Activated gamma-delta T cell treated with Interleukin-2 at 50 U/mL for 16 hours (primary cell): ENCODE measurements around the gene SPDYA.
"Not testable (repeated sequence)": the region's sequence is repeated elsewhere in the genome, so short reads cannot be mapped to it uniquely, and the experiment has no call there.

Experiments used
- DNase-seq: peaks from one replicate; pipeline ENCODE4 v3.0.0-alpha.2; 2020

Gene SPDYA

GRCh38 chr2:28810384-28811285 is at the start of gene SPDYA:
SPDYA (plus strand) TSS chr2:28810834; CDS start chr2:28816015, 5,181 bp downstream.
- peak; percentile 70 for DNase-seq

- DNase-seq: no peak
Observed at GRCh38 chr2:28761420-28761819, 49.2 kb upstream of the SPDYA start.

- DNase-seq: no peak
Observed at GRCh38 chr2:28764909-28765711, 45.5 kb upstream of the SPDYA start.

- DNase-seq: no peak
Observed at GRCh38 chr2:28766070-28766469, 44.6 kb upstream of the SPDYA start.

GRCh38 chr2:28767337-28767736 is 43.3 kb upstream of the SPDYA start:
- DNase-seq: no peak

GRCh38 chr2:28768422-28768821 is 42.2 kb upstream of the SPDYA start:
- DNase-seq: no peak

GRCh38 chr2:28768952-28769351 is 41.7 kb upstream of the SPDYA start:
- no peak for DNase-seq

- DNase-seq: no peak
Observed at GRCh38 chr2:28772351-28772750, 38.3 kb upstream of the SPDYA start.

GRCh38 chr2:28776471-28776870 is 34.2 kb upstream of the SPDYA start:
- no peak for DNase-seq

- DNase-seq: no peak
Observed at GRCh38 chr2:28778392-28778791, 32.2 kb upstream of the SPDYA start.

- no peak for DNase-seq
Observed at GRCh38 chr2:28779001-28779400, 31.6 kb upstream of the SPDYA start.

GRCh38 chr2:28780496-28780895 is 30.1 kb upstream of the SPDYA start:
- no peak for DNase-seq

- no peak for DNase-seq
Observed at GRCh38 chr2:28782423-28782822, 28.2 kb upstream of the SPDYA start.

GRCh38 chr2:28784570-28784969 is 26.1 kb upstream of the SPDYA start:
- DNase-seq: not testable (repeated sequence)

- no peak for DNase-seq
Observed at GRCh38 chr2:28796620-28797019, 14.0 kb upstream of the SPDYA start.

- no peak for DNase-seq
Observed at GRCh38 chr2:28801726-28802125, 8.9 kb upstream of the SPDYA start.

- DNase-seq: no peak
Observed at GRCh38 chr2:28802975-28803429, 7.6 kb upstream of the SPDYA start.

GRCh38 chr2:28809927-28810326 is 707 bp upstream of the SPDYA start:
- DNase-seq: no peak

- DNase-seq: no peak
Observed at GRCh38 chr2:28818053-28818452, 7.4 kb downstream of the SPDYA start.

- peak; percentile 64 for DNase-seq
Observed at GRCh38 chr2:28821295-28821958, 10.8 kb downstream of the SPDYA start.

- no peak for DNase-seq
Observed at GRCh38 chr2:28822036-28822435, 11.4 kb downstream of the SPDYA start.

- no peak for DNase-seq
Observed at GRCh38 chr2:28824207-28824606, 13.6 kb downstream of the SPDYA start.

GRCh38 chr2:28824870-28825269 is 14.2 kb downstream of the SPDYA start:
- no peak for DNase-seq
